ENCODE data around the gene XKRX.

The XKRX gene

DNA sequence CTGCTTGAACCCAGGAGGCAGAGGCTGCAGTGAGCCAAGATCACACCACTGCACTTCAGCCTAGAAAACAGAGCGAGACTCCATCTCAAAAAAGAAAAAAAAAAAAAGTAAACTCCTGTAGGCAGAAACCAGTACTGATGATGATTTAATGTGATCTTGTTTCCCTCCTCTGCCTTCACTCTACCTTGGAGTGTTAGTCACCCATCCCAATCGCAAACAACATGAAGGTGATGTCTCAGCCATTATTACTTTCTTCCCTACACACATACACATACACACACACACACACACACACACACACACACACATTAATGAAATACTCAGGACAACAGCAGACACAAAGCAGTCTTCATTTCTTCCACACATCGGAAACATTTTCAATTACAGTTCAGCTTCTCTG, 15.6 kb downstream of the XKRX start:
- CTCF ChIA-PET, result no interaction called here
- POLR2A ChIA-PET, result no interaction called here
- H3K4me3 ChIP-seq (ENCODE audit: low read depth, low read length), result no peak overlapping the region
- no peak for TF ChIP-seq CTCF (IDR thresholded peaks at IDR 0.05; ENCODE audit: insufficient read depth, low read length, missing control alignments)
- no peak for DNase-seq (ENCODE audit: low read depth, low spot score)

GRCh38 chrX:100911731-100912130, 17.0 kb downstream of the XKRX start:
- POLR2A ChIA-PET, result no interaction called here
- no peak for DNase-seq (ENCODE audit: low read depth, low spot score)
- TF ChIP-seq CTCF (IDR thresholded peaks at IDR 0.05; ENCODE audit: insufficient read depth, low read length, missing control alignments), result no peak
- CTCF ChIA-PET, result no interaction called here
- H3K4me3 ChIP-seq (ENCODE audit: low read depth, low read length), result no peak overlapping the region

GRCh38 chrX:100905620-100906019, 23.1 kb downstream of the XKRX start:
- POLR2A ChIA-PET, result no interaction called here
- H3K4me3 ChIP-seq (ENCODE audit: low read depth, low read length), result no peak overlapping the region
- DNase-seq (ENCODE audit: low read depth, low spot score), result no peak
- TF ChIP-seq CTCF (IDR thresholded peaks at IDR 0.05; ENCODE audit: insufficient read depth, low read length, missing control alignments), result no peak
- CTCF ChIA-PET, result interaction anchor here (0.7 kb wide), 1 partner anchor 10 kb away, joined by 3 read pairs; no protein-coding TSS in a partner anchor

- DNase-seq (ENCODE audit: low read depth, low spot score), result no peak
- no peak for TF ChIP-seq CTCF (IDR thresholded peaks at IDR 0.05; ENCODE audit: insufficient read depth, low read length, missing control alignments)
Measured at GRCh38 chrX:100904433-100904832, 24.3 kb downstream of the XKRX start.

GRCh38 chrX:100895365-100896075, 33.2 kb downstream of the XKRX start:
- DNase-seq (ENCODE audit: low read depth, low spot score), result no peak
- no peak overlapping the region for H3K4me3 ChIP-seq (ENCODE audit: low read depth, low read length)
- ChIA-PET CTCF (interaction anchor here (1.1 to 3.1 kb wide), 4 partner anchors 10 to 392 kb away, joined by 3 to 13 read pairs (median 8); no protein-coding TSS in a partner anchor), POLR2A (interaction anchor here (0.8 kb wide), 1 partner anchor 34 kb away, joined by 3 read pairs; the partner anchor contains the start of gene XKRX)
- peak; percentile 56 for TF ChIP-seq CTCF (IDR thresholded peaks at IDR 0.05; ENCODE audit: insufficient read depth, low read length, missing control alignments)

More at GRCh38 chrX:100904433-100904832, 24.3 kb downstream of the XKRX start:
- CTCF ChIA-PET, result no interaction called here
- POLR2A ChIA-PET, result no interaction called here
- H3K4me3 ChIP-seq (ENCODE audit: low read depth, low read length), result no peak overlapping the region

GRCh38 chrX:100883654-100884053, 45.1 kb downstream of the XKRX start:
- no peak for DNase-seq (ENCODE audit: low read depth, low spot score)
- POLR2A ChIA-PET, result no interaction called here
- TF ChIP-seq CTCF (IDR thresholded peaks at IDR 0.05; ENCODE audit: insufficient read depth, low read length, missing control alignments), result no peak
- H3K4me3 ChIP-seq (ENCODE audit: low read depth, low read length), result no peak overlapping the region
- CTCF ChIA-PET, result no interaction called here
